Measurements from ENCODE around the gene EGFL6. TPM values are rescaled to one million over a fixed set of nuclear protein-coding genes. Genes with fewer than 3 reads are reported as not detected.

EGFL6 gene
- total RNA-seq = under 1 TPM in 1 of 2 donors, not detected in 1; 0.23 TPM
- under 1 TPM in 1 of 2 donors, not detected in 1; 0.02 TPM for polyA plus RNA-seq

- Histone ChIP-seq H3K27ac (ENCODE audit: low read depth in 1 of 2, low read length in 2 of 2) (no peak within 1 kb of the TSS), H3K27me3 (ENCODE audit: control insufficient read depth in 4 of 4, insufficient read depth in 4 of 4, low read length in 3 of 4) (peaks cover 0 to 11% (median 3%) of the 10 kb centered on the region in 4 donors), H3K36me3 (ENCODE audit: control insufficient read depth in 4 of 4, insufficient read depth in 3 of 4, low read depth in 1 of 4, low read length in 3 of 4) (no peaks in the 10 kb centered on the region), H3K9me3 (ENCODE audit: control insufficient read depth in 4 of 4, low read length in 3 of 4) (peaks cover 0 to 2% (median 0%) of the 10 kb centered on the region in 4 donors), H3K4me1 (ENCODE audit: control insufficient read depth in 4 of 4, insufficient read depth in 4 of 4, low read length in 3 of 4) (peaks cover 0 to 5% (median under 1%) of the 10 kb centered on the region in 4 donors), H3K9ac (ENCODE audit: low read depth in 1 of 2, low read length in 2 of 2) (no peak within 1 kb of the TSS), H3K4me3 (ENCODE audit: low read depth in 1 of 3, low read length in 3 of 3) (no peak within 1 kb of the TSS)
- TF ChIP-seq HNF4A (conservative IDR thresholded peaks at IDR 0.05) (no peak), EGR1 (IDR thresholded peaks at IDR 0.05; ENCODE audit: low read depth in 2 of 2) (no peak), FOXA2 (IDR thresholded peaks at IDR 0.05) (no peak), ATF3 (IDR thresholded peaks at IDR 0.05) (no peak), MAX (IDR thresholded peaks at IDR 0.05) (no peak), REST (IDR thresholded peaks at IDR 0.05) (no peak), RXRA (IDR thresholded peaks at IDR 0.05) (no peak)
- WGBS = 6% methylated on average over 55 of the region's 57 CpGs
- DNase-seq (ENCODE audit: low spot score) = no peak
These were observed at the start of gene EGFL6 for GRCh38 chrX:13569479-13570260. Gene EGFL6 (plus strand): TSS chrX:13569601. CDS start chrX:13569862, 261 bp downstream.

- Histone ChIP-seq H3K4me3 (ENCODE audit: low read depth in 1 of 3, low read length in 3 of 3) (no peak overlapping the region), H3K9me3 (ENCODE audit: control insufficient read depth in 4 of 4, low read length in 3 of 4) (no peaks in the 10 kb centered on the region), H3K27me3 (ENCODE audit: control insufficient read depth in 4 of 4, insufficient read depth in 4 of 4, low read length in 3 of 4) (peaks cover 0 to 3% (median 0%) of the 10 kb centered on the region in 4 donors), H3K9ac (ENCODE audit: low read depth in 1 of 2, low read length in 2 of 2) (no peak overlapping the region), H3K4me1 (ENCODE audit: control insufficient read depth in 4 of 4, insufficient read depth in 4 of 4, low read length in 3 of 4) (peaks cover 0 to 3% (median 0%) of the 10 kb centered on the region in 4 donors), H3K36me3 (ENCODE audit: control insufficient read depth in 4 of 4, insufficient read depth in 3 of 4, low read depth in 1 of 4, low read length in 3 of 4) (no peaks in the 10 kb centered on the region), H3K27ac (ENCODE audit: low read depth in 1 of 2, low read length in 2 of 2) (no peak overlapping the region)
- WGBS = 94% methylated on average over 2 of the region's 2 CpGs
- TF ChIP-seq FOXA1 (IDR thresholded peaks at IDR 0.05) = no peak
- no peak for TF ChIP-seq ATF3 (IDR thresholded peaks at IDR 0.05)
- no peak for TF ChIP-seq EGR1 (IDR thresholded peaks at IDR 0.05; ENCODE audit: low read depth in 2 of 2)
- no peak for TF ChIP-seq CTCF (IDR thresholded peaks at IDR 0.05; ENCODE audit: low read depth, low read length, missing input control)
- no peak for TF ChIP-seq MAX (IDR thresholded peaks at IDR 0.05)
- no peak for TF ChIP-seq RAD21 (IDR thresholded peaks at IDR 0.05)
- no peak for DNase-seq (ENCODE audit: low spot score)
These were observed 49.0 kb upstream of the EGFL6 start for GRCh38 chrX:13520351-13520750.
